ENCODE results near the gene IL1RAPL2.

Gene IL1RAPL2

DNA sequence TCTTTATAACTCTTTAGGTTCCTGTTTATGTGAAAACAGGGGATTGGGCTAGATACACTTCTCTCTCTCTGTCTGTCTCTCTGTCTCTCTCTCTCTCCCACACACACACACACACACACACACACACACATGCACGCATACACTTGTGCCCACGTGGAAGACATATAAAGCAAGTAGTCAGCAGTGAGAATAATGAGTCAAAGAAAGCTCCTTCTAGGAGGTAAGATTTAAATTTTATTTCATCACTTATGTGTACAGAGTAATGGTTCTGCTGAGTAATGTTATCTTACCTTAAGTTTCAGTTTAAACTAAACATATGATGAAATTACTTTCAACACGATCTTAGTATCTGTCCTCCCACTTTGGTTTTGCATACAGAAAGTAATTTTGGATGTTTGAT is 897.5 kb downstream of the IL1RAPL2 start:
- DNase-seq (ENCODE audit: low spot score), result no peak

GRCh38 chrX:105464618-105465017 is 898.6 kb downstream of the IL1RAPL2 start:
- no peak for DNase-seq (ENCODE audit: low spot score)

DNA sequence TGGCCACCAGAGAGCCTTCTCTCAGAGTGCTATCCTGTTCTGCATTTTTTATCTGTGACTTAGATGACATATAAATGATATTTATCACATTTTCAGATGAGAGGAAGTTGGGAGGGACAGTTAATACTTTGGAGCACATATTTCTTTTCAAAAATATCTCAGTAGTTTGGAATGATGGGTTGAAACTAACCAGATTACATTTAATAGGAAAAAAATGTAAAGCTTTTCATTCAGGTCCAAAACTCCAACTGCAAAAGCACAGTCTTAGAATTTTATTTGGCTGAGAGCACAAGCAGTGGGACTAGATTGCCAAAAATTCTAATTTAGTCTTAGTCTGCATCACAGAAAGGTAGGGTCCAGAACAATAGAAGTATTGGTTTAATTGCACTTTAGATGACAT is 902.7 kb downstream of the IL1RAPL2 start:
- DNase-seq (ENCODE audit: low spot score), result no peak

GRCh38 chrX:105471597-105471996 is 905.6 kb downstream of the IL1RAPL2 start:
- no peak for DNase-seq (ENCODE audit: low spot score)

DNA sequence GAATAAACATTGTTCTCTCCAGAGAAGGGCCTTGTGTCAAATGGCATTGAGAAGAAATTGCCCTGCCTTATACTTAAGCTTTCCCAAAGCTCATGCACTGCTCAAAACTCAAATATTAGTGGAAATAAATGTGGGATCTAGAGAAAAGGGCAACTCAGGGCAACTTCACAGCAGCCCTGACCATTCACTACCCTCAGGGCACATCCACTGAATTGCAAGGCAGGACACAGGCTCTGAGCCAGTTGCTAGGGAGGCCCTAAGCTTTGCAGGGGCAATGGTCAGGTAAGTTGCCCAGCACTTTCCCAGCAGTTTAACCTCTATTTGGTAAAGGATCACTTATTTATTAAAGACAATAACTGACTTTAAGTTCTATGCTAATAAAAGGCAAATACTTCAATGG is 909.8 kb downstream of the IL1RAPL2 start:
- DNase-seq (ENCODE audit: low spot score), result no peak

DNA sequence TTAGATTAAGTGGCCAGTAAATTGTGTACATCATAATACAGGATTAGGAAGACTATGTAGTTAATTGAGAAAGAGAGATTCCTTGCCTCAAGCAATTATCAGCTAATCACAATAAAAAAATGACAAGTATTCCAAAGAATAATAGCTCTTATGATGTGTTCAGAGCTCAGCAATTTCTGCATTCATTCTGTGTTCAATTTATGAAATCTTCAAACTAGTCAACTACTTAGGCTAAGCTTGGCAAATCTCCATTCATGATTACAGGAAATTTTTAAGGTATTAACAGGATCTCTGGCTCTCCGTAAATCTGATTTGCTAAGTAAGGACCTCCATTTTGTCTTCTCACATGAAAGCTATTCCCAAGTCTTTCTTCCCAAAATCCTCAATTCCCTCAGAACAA is 911.4 kb downstream of the IL1RAPL2 start:
- DNase-seq (ENCODE audit: low spot score), result no peak

DNA sequence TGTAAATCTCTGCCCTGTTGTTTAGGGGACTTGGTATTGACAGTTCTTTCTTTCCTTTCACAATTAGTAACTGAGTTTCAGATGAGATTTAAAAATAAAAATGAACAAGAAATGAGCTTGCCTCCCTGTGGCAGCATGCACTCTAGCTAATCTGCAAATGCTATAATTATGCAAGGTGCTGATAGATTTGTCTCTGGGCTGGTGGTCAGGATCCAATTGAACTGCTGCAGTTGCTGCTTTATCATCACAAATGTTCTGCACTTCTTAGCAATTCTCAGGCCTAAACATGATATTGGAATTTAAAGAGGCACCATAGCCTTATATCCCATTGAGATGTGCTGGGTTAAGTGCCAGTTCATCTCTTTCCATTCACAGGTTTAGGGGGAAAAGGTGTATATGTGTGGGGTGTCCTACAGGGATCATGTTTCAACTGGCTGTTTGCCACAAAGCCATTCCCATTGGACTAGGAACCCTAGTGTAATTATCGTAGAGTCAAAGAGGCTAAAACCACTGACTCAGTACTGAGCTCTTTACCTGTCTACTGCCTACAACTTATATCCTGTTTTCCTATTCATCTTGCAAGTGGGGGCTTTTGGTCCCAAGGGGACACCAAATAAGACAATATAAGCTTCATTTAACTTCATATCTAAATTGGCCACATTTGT is 914.8 kb downstream of the IL1RAPL2 start:
- DNase-seq (ENCODE audit: low spot score), result no peak

- no peak for DNase-seq (ENCODE audit: low spot score)
Measured at GRCh38 chrX:105483011-105483410, 917.0 kb downstream of the IL1RAPL2 start.

- DNase-seq (ENCODE audit: low spot score), result no peak
Measured at GRCh38 chrX:105488716-105489115, 922.7 kb downstream of the IL1RAPL2 start.

DNA sequence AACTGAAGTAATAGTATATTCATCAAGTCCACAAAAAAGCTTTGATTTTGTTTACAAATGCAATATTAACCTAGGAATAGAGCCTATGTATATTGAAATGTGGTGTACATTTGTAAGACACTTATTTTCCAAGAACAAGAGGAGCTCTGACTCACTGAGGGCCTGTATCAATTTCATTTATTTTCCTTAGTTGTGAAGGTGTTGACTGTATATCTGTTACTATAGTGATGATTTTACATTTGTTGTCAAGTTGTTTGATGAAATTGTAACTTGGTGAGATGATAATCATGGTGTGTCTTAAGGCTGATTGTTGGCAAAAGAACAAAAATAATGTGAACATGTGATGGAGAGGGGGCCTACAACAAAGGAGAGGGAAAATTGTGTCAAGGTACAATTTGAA is 929.4 kb downstream of the IL1RAPL2 start:
- DNase-seq (ENCODE audit: low spot score), result no peak

DNA sequence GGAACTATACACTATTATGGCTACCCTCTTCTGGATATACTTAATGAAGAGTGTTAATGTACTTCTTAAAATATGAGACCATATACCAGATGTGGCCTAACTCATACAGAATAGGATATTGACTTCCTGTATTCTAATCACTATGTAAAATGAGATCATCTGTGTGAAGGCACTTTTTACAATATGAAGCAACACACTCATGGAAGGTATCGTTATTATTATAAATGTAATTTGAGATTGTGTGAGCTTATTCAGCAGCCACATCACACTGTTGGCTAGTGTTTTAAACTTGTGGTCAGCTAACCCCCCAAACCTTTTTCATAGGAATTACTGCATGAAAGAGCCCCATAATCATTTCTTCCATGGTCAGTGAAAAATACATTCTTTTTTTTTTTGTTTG is 936.3 kb downstream of the IL1RAPL2 start:
- no peak for DNase-seq (ENCODE audit: low spot score)

DNA sequence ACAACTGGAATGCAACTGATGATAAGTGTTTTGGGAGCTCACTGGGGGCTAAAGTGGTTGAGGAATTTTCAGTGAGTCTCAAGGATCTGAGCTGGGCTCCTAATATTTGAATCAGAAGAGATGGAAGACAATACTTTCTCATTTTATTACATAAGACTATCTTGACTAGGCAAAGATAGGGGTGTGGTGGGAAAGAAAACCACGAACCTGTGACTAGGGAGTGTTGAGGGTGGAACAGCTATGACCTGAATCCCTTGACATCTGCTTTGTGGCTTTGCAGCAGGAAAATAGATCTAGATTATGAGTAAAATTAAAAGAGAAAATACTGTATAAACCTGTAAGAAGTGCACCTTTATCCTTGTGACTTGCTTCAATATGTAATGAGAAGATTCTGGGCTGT is 949.6 kb downstream of the IL1RAPL2 start:
- no peak for DNase-seq (ENCODE audit: low spot score)

GRCh38 chrX:105526431-105526830 is 960.4 kb downstream of the IL1RAPL2 start:
- no peak for DNase-seq (ENCODE audit: low spot score)

DNA sequence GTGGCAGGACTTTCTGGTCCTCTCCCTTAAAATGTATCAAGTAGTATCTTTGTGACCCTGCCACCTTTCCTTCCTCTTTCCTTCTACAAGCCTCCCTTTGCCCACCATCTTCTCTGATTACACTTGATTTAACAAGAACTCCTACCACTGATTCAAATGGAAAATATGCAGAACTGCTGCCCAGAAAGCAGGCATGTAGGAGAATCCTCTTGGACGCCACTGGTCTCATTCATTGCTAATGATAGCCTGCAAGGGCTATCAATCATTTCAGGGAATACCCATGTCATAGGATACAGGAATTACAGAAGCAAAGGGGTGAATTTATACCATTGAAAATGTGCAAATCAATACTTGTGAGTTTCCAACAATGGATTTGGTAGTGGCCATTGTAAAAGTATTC is 961.8 kb downstream of the IL1RAPL2 start:
- no peak for DNase-seq (ENCODE audit: low spot score)

- no peak for DNase-seq (ENCODE audit: low spot score)
Measured at GRCh38 chrX:105533951-105534350, 968.0 kb downstream of the IL1RAPL2 start.

DNA sequence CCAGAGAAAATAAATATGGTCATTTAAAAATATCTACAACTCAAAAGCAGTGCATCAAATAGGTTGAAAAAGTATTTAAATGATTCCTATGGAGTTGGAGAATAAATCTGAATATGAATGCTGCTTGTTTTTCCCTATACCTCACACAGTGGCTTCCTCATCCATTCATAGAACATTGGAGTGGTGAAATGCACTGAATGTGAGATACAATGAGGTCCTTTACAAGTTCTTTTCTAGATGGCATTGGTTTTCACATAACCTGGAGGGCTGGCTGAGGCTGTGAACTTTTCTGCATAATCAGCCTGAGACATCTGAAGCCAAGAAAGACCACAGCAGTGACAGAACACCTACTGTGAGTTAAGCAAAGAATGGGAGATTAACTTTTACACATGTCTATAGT is 977.3 kb downstream of the IL1RAPL2 start:
- DNase-seq (ENCODE audit: low spot score), result no peak

DNA sequence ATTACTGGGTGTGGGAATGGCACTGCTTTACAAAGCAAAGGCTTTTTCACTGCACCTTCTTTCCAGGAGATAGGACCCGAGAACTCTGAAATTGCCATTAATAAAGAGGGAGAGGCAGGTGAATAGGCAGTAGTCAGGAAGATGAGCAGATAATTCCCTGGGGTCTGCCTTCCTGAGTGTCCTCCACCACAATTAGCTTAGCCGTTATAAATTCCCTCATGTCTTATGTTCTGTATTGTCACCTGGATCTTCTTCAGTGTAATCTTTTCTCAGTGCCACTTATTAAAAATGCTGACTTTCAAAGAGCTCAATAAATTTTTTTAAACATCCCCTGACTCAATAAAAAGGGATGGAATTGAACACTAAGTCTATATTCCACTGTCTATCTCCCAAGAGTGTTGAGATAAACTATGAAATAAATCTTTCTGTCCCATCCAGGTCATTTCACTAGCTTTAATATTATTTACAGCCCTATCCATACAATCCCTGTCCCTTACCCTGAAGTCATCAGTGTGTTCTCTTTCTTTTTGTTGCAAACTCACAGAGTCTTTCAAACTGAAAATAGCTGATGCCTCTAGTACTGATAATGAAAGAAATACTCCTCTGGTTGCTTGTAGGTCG is 984.2 kb downstream of the IL1RAPL2 start:
- no peak for DNase-seq (ENCODE audit: low spot score)

DNA sequence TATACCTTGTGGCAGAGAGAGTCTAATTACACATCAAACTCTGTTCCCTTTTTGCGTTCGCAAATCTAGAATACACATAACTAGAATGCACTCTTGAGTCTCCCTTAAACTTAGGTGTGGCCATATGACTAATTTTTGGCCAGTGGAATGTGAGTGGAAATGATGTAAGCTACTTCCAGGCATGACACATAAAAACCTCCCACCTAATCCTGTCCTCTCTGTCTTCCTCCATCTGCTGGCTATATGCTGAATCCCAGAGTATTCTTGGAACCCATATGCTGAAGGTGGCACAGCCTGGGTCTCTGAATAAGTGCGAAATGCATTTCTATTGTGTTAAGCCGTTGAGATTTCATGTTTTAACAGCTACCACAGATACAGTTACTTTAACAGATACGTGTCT is 986.4 kb downstream of the IL1RAPL2 start:
- no peak for DNase-seq (ENCODE audit: low spot score)

- no peak for DNase-seq (ENCODE audit: low spot score)
Measured at GRCh38 chrX:105553118-105553517, 987.1 kb downstream of the IL1RAPL2 start.

DNA sequence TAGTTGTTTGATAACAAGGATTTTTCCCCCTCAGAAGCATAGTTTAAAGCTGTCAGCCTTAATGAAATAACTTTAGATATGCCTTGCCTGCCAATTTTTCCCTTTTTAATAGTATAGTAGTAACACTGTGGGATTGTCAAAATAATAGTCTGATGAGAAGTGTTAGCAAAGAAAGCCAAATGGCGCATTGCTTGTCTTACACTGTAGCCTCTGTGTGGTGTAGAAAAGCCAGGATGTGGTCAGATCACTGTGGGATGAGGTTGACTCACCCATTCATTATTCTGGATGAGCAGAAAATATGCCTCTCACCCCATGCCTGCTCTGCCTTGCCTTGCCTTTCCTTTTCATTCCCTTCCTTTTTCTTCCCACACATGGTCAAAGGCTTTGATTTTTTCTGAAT is 998.5 kb downstream of the IL1RAPL2 start:
- no peak for DNase-seq (ENCODE audit: low spot score)

DNA sequence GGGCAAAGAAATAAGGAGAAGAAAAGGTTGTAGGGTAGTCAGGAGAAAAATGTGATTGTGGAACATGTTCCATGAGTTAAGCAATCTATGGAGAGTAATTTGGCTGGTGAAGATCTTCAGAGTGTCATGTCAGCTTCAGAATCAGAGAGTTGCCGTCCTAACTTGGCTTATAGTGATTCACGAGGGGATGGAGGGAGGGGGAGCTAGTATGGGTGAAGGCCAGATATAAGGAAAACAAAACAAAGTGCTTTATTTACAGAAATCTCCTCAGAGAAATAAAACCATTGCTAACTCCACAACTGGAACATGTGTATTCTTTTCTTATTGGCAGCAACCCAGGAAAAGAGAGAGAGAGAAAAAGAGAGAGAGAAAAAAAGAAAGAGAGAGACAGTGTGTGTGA is 999.9 kb downstream of the IL1RAPL2 start:
- no peak for DNase-seq (ENCODE audit: low spot score)

DNA sequence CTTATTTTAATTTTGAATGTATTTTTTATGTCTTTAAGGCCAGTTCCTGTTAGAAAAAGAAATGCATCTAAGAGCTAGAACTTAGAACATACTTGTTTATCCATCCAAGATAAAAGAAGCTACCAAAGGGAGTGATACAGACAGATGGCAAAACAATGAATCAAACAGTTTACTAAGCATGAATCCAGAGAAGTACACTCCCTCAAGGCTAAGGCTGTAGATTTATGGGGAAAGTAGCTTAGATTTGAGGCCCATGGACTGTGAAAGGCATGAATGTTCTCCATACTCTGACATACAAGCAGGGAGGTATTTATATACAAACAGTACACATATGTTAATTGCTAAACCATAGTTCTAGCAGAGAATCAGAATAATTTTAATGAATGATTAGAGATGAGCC is 1001.1 kb downstream of the IL1RAPL2 start:
- DNase-seq (ENCODE audit: low spot score), result no peak

GRCh38 chrX:105608745-105609144 is 1042.7 kb downstream of the IL1RAPL2 start:
- no peak for DNase-seq (ENCODE audit: low spot score)

DNA sequence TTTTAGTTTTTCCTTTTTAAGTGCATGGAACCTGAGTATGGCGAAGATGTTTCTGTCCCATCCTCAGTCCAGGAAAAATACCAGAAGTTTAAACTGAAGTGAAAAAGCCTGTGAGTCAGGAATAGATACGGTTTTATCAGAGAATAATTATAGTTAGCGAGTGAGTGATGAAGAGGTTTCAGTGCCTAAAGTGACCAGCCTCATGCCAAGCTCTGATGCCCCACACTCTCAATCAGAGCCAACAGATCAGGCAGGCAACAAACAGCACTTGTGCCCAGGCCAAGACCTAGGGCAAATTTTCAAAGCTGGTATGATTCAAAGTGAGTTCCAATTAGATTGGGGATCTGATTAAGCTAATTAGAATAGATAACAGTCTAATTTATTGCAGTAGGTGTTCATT is 1043.5 kb downstream of the IL1RAPL2 start:
- DNase-seq (ENCODE audit: low spot score), result no peak

Measured in CD4-positive, alpha-beta T cell treated with Interleukin-6 at 100 ng/mL for 8 hours (primary cell).